IMR-90 (cell line): ENCODE measurements around the gene CASP2.

ENCODE experiments used
- BHLHE40 ChIP-seq: fragments of 150-350 bp; IDR thresholded peaks from 2 replicates; pipeline ENCODE4 v1.6.1; 2016; ENCODE audit warnings: mild to moderate bottlenecking, low read depth, low read length
- CEBPB ChIP-seq: IDR thresholded peaks from 2 replicates; pipeline ENCODE4 v1.6.1; 2012; ENCODE audit warnings: low read depth, low read length, improper control_type of control experiment
- CHD1 ChIP-seq: IDR thresholded peaks from 2 replicates; pipeline ENCODE4 v1.6.1; 2012; ENCODE audit warnings: low read depth, low read length, improper control_type of control experiment
- CTCF ChIP-seq: conservative IDR thresholded peaks from 2 replicates; pipeline ENCODE4 v1.5.1; 2012; ENCODE audit warnings: mild to moderate bottlenecking, low read depth, low read length, improper control_type of control experiment
- ELK1 ChIP-seq: fragments of 150-350 bp; IDR thresholded peaks from 2 replicates; pipeline ENCODE4 v1.6.1; 2016; ENCODE audit warnings: low read depth, mild to moderate bottlenecking, low read length, moderate library complexity, borderline replicate concordance
- FOS ChIP-seq: fragments of 150-350 bp; IDR thresholded peaks from 2 replicates; pipeline ENCODE4 v1.6.1; 2016; ENCODE audit warnings: low read depth, low read length
- MAFK ChIP-seq: IDR thresholded peaks from 2 replicates; pipeline ENCODE4 v1.6.1; 2012; ENCODE audit warnings: low read depth, low read length, improper control_type of control experiment
- MXI1 ChIP-seq: IDR thresholded peaks from 2 replicates; pipeline ENCODE4 v1.6.1; 2012; ENCODE audit warnings: low read depth, mild to moderate bottlenecking, low read length, moderate library complexity, borderline replicate concordance
- NFE2L2 ChIP-seq: fragments of 150-350 bp; IDR thresholded peaks from 2 replicates; pipeline ENCODE4 v1.6.1; 2016; ENCODE audit warnings: low read depth, mild to moderate bottlenecking, low read length
- POLR2A ChIP-seq: IDR thresholded peaks from 2 replicates; pipeline ENCODE4 v1.6.1; 2012; ENCODE audit warnings: mild to moderate bottlenecking, low read depth, low read length
- RAD21 ChIP-seq: IDR thresholded peaks from 2 replicates; pipeline ENCODE4 v1.6.1; 2012; ENCODE audit warnings: low read length, improper control_type of control experiment
- RCOR1 ChIP-seq: IDR thresholded peaks from 2 replicates; pipeline ENCODE4 v1.6.1; 2012; ENCODE audit warnings: mild to moderate bottlenecking, low read length, improper control_type of control experiment; ENCODE audit not compliant: insufficient replicate concordance
- SMC3 ChIP-seq: fragments of 150-350 bp; IDR thresholded peaks from 2 replicates; pipeline ENCODE4 v1.6.1; 2016; ENCODE audit warnings: low read depth, mild to moderate bottlenecking, antibody characterized with exemption, low read length, moderate library complexity
- USF2 ChIP-seq: fragments of 150-350 bp; IDR thresholded peaks from 2 replicates; pipeline ENCODE4 v1.6.1; 2017; ENCODE audit warnings: mild to moderate bottlenecking, antibody characterized with exemption, low read length, low read depth

GRCh38 chr7:143321734-143322133 is 33.6 kb downstream of the CASP2 start:
- TF ChIP-seq CHD1 = no peak
- no peak for TF ChIP-seq BHLHE40
- TF ChIP-seq CTCF = no peak
- TF ChIP-seq RAD21 = no peak
- no peak for TF ChIP-seq MXI1
- TF ChIP-seq USF2 = no peak
- TF ChIP-seq CEBPB = no peak
- TF ChIP-seq POLR2A = no peak
- TF ChIP-seq SMC3 = no peak
- no peak for TF ChIP-seq RCOR1
- no peak for TF ChIP-seq MAFK
- TF ChIP-seq ELK1 = no peak
- no peak for TF ChIP-seq NFE2L2
- TF ChIP-seq FOS = no peak
